Spleen (tissue), 11 donors: Measurements from ENCODE around the gene CCDC77. TPM values are rescaled to one million over a fixed set of nuclear protein-coding genes. Genes with fewer than 3 reads are reported as not detected.

Source experiments
- DNase-seq: peaks from one replicate; pipeline ENCODE4 v3.0.0-alpha.2; 2020
- H3K27ac ChIP-seq, 8 donors: fragments of 200-600 bp; sonication (generic) in 7 of 8; 1 replicate in 4 of 8; 2 replicates in 4 of 8; pipeline versions ENCODE4 v1.5.0 to v1.8.0; 2016 to 2021; ENCODE audit warnings: inconsistent platforms in 4 of 8, mild to moderate bottlenecking in 4 of 8, moderate library complexity in 1 of 8
- H3K27me3 ChIP-seq, 7 donors: fragments of 200-600 bp; sonication (generic) in 6 of 7; replicated peaks in 1 of 7; 1 replicate in 4 of 7; 2 replicates in 3 of 7; pipeline versions ENCODE4 v1.5.0 to v1.8.0; 2016 to 2021; ENCODE audit warnings: inconsistent platforms in 3 of 7, mild to moderate bottlenecking in 1 of 7
- H3K36me3 ChIP-seq, 6 donors: fragments of 200-600 bp; sonication (generic) in 5 of 6; 1 replicate in 4 of 6; 2 replicates in 2 of 6; pipeline versions ENCODE4 v1.5.0 to v1.8.0; 2016 to 2021; ENCODE audit warnings: inconsistent platforms in 2 of 6
- H3K4me1 ChIP-seq, 6 donors: fragments of 200-600 bp; sonication (generic) in 5 of 6; 1 replicate in 3 of 6; 2 replicates in 3 of 6; pipeline versions ENCODE4 v1.5.0 to v1.8.0; 2016 to 2021; ENCODE audit warnings: inconsistent platforms in 3 of 6
- H3K4me3 ChIP-seq, 8 donors: fragments of 200-600 bp; sonication (generic) in 7 of 8; 1 replicate in 4 of 8; 2 replicates in 4 of 8; pipeline versions ENCODE4 v1.5.0 to v1.8.0; 2016 to 2021; ENCODE audit warnings: inconsistent platforms in 4 of 8, mild to moderate bottlenecking in 4 of 8, moderate library complexity in 2 of 8
- H3K9me3 ChIP-seq, 8 donors: fragments of 200-600 bp; sonication (generic) in 7 of 8; 1 replicate in 4 of 8; 2 replicates in 4 of 8; pipeline versions ENCODE4 v1.5.0 to v1.8.0; 2016 to 2021; ENCODE audit warnings: inconsistent platforms in 4 of 8
- CTCF ChIP-seq, 11 experiments: fragments of 200-600 bp in 7 of 11; fragments of 450-650 bp in 4 of 11; sonication (generic) in 4 of 11; IDR thresholded peaks in 8 of 11; conservative IDR thresholded peaks in 3 of 11; 1 replicate in 7 of 11; 2 replicates in 4 of 11; pipeline versions ENCODE4 v1.4.0 to v1.8.0; 2016 to 2021; ENCODE audit warnings: antibody characterized with exemption in 11 of 11, inconsistent platforms in 4 of 11, mild to moderate bottlenecking in 1 of 11
- POLR2A ChIP-seq, 3 donors: fragments of 450-650 bp; IDR thresholded peaks; one replicate each; pipeline ENCODE4 v1.5.1; 2017; ENCODE audit warnings: antibody characterized with exemption in 3 of 3, mild to moderate bottlenecking in 1 of 3
- POLR2AphosphoS5 ChIP-seq, 3 donors: sonication (generic); formaldehyde crosslinking; IDR thresholded peaks; one replicate each; pipeline ENCODE4 v1.5.1; 2017; ENCODE audit warnings: antibody characterized with exemption in 3 of 3
- WGBS, 5 donors: extraction: QIAGEN DNeasy Blood & Tissue Kit in 3 of 5; methylation state at CpG; one replicate each; pipeline versions ENCODE4 v1.1.5 to v1.1.7; 2013 to 2018; 5-methylcytosine and 5-hydroxymethylcytosine counted together
- intact Hi-C: fragments of 100-400 bp; cut with DNase I; formaldehyde crosslinking; loops from one replicate; pipeline ENCODE4 v1.15.0; 2023; ENCODE audit warnings: low total_unique reads
- polyA plus RNA-seq, 3 donors: library from polyadenylated mRNA; stranded (reverse); fragments of 200-250 nt; gene quantifications; one replicate each; pipeline ENCODE4 v1.2.1, GENCODE V29; 2013
- total RNA-seq, 7 donors: library from RNA; depleted of rRNA in 3 of 7; stranded (reverse); fragments of >200 nt in 3 of 7; fragmentation: NEBNext Ultra II Directional in 4 of 7; extraction: Animal tissue kit (Norgen Biotek cat#: 25700) in 4 of 7; gene quantifications; one replicate each; pipeline versions ENCODE4 v1.1.0 to v1.2.1, GENCODE V29; 2016 to 2021
- donor health status: healthy with polysubstance abuse.
- donor health status: DM: no; HTN: no; CAD: no; lungs with moderate emphysema.
- donor health status: DM: no; HTN: no; CAD: no.
- donor health status: Bipolar disorder and iron deficiency.
- donor health status: healthy.
- donor health status: DM: no; HTN: no; CAD: no.
- donor health status: DM: yes; HTN: yes; CAD: no.

Gene CCDC77
- total and polyA plus RNA-seq, 10 donors: 6.5 to 17.9 (median 10.1) TPM

- Histone ChIP-seq H3K27me3 (no peaks in the 10 kb centered on the region), H3K4me3 (no peak overlapping the region), H3K36me3 (peaks cover 0 to 48% (median 11%) of the 10 kb centered on the region in 6 donors), H3K27ac (no peak overlapping the region), H3K9me3 (no peaks in the 10 kb centered on the region), H3K4me1 (no peaks in the 10 kb centered on the region)
- 59 to 73% (median 64%) methylated on average over 16 of the region's 16 CpGs for WGBS, 5 donors
- peak; percentile 21 to 82 (median 67) for TF ChIP-seq CTCF (IDR thresholded peaks at IDR 0.05 in 8 of 11, conservative IDR thresholded peaks at IDR 0.05 in 3 of 11)
- no peak for TF ChIP-seq POLR2AphosphoS5 (IDR thresholded peaks at IDR 0.05)
- DNase-seq: no peak
- intact Hi-C loops: loop anchor here (2.0 kb wide), 1 partner anchor 104 kb away; no protein-coding TSS in a partner anchor
These were observed 40.9 kb downstream of the CCDC77 start for GRCh38 chr12:442235-442884.

- peaks cover 0 to 1% (median 0%) of the 10 kb centered on the region in 6 donors for H3K36me3 ChIP-seq
- H3K9me3 ChIP-seq: no peaks in the 10 kb centered on the region
- H3K27me3 ChIP-seq: peaks cover 0 to 24% (median 0%) of the 10 kb centered on the region in 7 donors
- no peak overlapping the region for H3K4me3 ChIP-seq
- intact Hi-C loops: no loop called here
- WGBS, 5 donors: 89 to 96% (median 94%) methylated on average over 1 of the region's 1 CpG
- H3K4me1 ChIP-seq: peaks cover 0 to under 1% (median 0%) of the 10 kb centered on the region in 6 donors
- no peak for TF ChIP-seq POLR2A (IDR thresholded peaks at IDR 0.05)
- no peak for TF ChIP-seq POLR2AphosphoS5 (IDR thresholded peaks at IDR 0.05)
- no peak for TF ChIP-seq CTCF (IDR thresholded peaks at IDR 0.05 in 8 of 11, conservative IDR thresholded peaks at IDR 0.05 in 3 of 11)
- H3K27ac ChIP-seq: no peak overlapping the region
- DNase-seq: no peak
These were observed 45.7 kb downstream of the CCDC77 start for GRCh38 chr12:447141-447540.

GRCh38 chr12:449203-449602 lies 47.8 kb downstream of the CCDC77 start:
- no peaks in the 10 kb centered on the region for H3K36me3 ChIP-seq
- WGBS, 5 donors: 63 to 92% (median 74%) methylated on average over 4 of the region's 4 CpGs
- H3K4me1 ChIP-seq: peaks cover 0 to 8% (median 0%) of the 10 kb centered on the region in 6 donors
- DNase-seq: no peak
- peaks cover 0 to 24% (median 0%) of the 10 kb centered on the region in 7 donors for H3K27me3 ChIP-seq
- no peaks in the 10 kb centered on the region for H3K9me3 ChIP-seq
- no peak overlapping the region for H3K4me3 ChIP-seq
- TF ChIP-seq POLR2AphosphoS5 (IDR thresholded peaks at IDR 0.05) (no peak), POLR2A (IDR thresholded peaks at IDR 0.05) (no peak), CTCF (IDR thresholded peaks at IDR 0.05 in 8 of 11, conservative IDR thresholded peaks at IDR 0.05 in 3 of 11) (no peak)
- no peak overlapping the region for H3K27ac ChIP-seq
- intact Hi-C loops: no loop called here

GRCh38 chr12:450438-450837 lies 49.0 kb downstream of the CCDC77 start:
- H3K27me3 ChIP-seq: peaks cover 0 to 24% (median 0%) of the 10 kb centered on the region in 7 donors
- no peaks in the 10 kb centered on the region for H3K36me3 ChIP-seq
- no peaks in the 10 kb centered on the region for H3K9me3 ChIP-seq
- no peak for DNase-seq
- no peak overlapping the region for H3K27ac ChIP-seq
- H3K4me1 ChIP-seq: peaks cover 0 to 8% (median 0%) of the 10 kb centered on the region in 6 donors
- H3K4me3 ChIP-seq: no peak overlapping the region
- intact Hi-C loops: no loop called here
- TF ChIP-seq POLR2A (IDR thresholded peaks at IDR 0.05) (no peak), CTCF (IDR thresholded peaks at IDR 0.05 in 8 of 11, conservative IDR thresholded peaks at IDR 0.05 in 3 of 11) (no peak), POLR2AphosphoS5 (IDR thresholded peaks at IDR 0.05) (no peak)
- WGBS, 5 donors: 76 to 94% (median 81%) methylated on average over 3 of the region's 3 CpGs
